PC-3 (cell line): ENCODE data around the gene TMEM62.

ENCODE experiments used
- CTCF ChIP-seq: fragments of 300-600 bp; sonication (generic); conservative IDR thresholded peaks from 2 replicates; pipeline ENCODE4 v1.5.1; 2017; ENCODE audit warnings: antibody characterized with exemption, low read depth, mild to moderate bottlenecking, low read length
- EZH2 ChIP-seq: fragments of 300-600 bp; sonication (generic); IDR thresholded peaks from one replicate; pipeline ENCODE4 v1.6.1; 2017; ENCODE audit warnings: antibody characterized with exemption, mild to moderate bottlenecking, low read length; ENCODE audit not compliant: unreplicated experiment
- EZH2phosphoT487 ChIP-seq: fragments of 300-600 bp; sonication (generic); IDR thresholded peaks from 2 replicates; pipeline ENCODE4 v1.6.1; 2018; ENCODE audit warnings: mild to moderate bottlenecking, antibody characterized with exemption, low read length, borderline replicate concordance

GRCh38 chr15:43168192-43169107 lies 35.1 kb downstream of the TMEM62 start:
- TF ChIP-seq CTCF, result no peak
- TF ChIP-seq EZH2phosphoT487, result no peak
- no peak for TF ChIP-seq EZH2
